HG03439 (cell line): Measurements from ENCODE around the gene PLEKHS1.

Source experiments
- ATAC-seq: cut with Tn5 transposase; IDR thresholded peaks from one replicate; pipeline ENCODE4 v1.9.1; 2021; ENCODE audit warnings: mild to moderate bottlenecking, moderate library complexity; ENCODE audit not compliant: unreplicated experiment

Gene PLEKHS1

DNA sequence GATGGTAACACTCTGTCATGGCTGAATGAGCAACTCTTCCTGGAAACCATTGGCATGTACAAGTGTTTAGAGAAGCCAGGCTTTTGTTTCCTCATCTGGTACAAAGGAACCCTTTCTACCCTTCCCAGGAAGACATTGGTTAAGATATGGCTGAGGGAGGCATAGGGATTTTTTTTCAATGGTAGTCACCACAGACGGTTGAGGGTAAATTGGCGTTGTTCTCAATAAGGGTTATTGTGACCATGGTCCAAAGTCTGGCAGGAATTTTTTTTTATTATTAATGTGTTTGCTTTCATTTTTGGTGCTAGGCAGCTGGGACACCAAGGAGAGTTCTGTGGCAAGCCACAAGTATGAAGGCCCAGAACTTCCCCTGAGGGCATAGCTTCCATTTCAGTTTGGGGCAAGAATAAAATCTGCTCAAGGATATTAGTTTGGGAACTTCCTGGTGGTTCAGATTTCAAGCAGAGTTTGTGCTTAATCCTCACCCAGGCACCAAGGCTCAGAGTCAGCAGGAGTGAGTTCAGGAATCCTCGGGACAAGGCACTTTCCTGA is at the start of gene PLEKHS1:
Gene PLEKHS1 (plus strand): TSS at position 502 of the 552 bp plus-strand sequence. CDS start 3,596 bp downstream, outside the sequence.
- ATAC-seq = no peak

- ATAC-seq = no peak
Measured at GRCh38 chr10:113704637-113705343, 46.7 kb upstream of the PLEKHS1 start.

DNA sequence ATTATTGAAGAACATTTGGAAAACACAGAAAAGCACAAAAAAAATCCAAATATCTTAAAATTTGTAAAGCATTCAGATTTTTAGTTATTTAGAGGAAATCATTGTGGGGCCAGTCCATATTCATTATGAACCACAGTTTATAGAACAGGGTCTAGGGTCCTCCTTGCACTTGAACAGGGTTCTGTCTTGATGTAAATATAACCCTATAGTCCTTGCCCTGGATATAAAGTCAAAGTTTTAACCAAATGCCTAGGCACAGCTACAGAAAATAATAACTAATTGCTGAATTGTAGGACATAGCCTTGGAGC is 46.2 kb upstream of the PLEKHS1 start:
- ATAC-seq = no peak

DNA sequence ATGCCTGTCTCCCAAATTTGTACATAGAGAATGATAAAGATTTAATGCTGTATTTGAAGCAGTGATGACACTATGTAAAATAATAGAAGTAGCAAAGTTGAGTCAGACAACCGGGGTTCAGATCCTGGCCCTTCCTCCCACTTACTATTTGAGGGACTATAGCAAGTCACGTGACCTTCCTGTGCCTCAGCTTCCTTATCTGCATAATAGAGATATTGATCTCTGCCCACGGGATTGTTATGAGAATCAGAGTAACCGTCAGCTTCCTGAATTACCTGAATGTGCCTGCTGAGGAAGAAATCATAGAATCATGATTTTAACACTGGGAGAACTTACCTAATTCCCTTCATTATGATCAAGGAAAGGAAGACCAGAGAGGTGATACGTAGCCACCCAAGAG is 44.9 kb upstream of the PLEKHS1 start:
- no peak for ATAC-seq

DNA sequence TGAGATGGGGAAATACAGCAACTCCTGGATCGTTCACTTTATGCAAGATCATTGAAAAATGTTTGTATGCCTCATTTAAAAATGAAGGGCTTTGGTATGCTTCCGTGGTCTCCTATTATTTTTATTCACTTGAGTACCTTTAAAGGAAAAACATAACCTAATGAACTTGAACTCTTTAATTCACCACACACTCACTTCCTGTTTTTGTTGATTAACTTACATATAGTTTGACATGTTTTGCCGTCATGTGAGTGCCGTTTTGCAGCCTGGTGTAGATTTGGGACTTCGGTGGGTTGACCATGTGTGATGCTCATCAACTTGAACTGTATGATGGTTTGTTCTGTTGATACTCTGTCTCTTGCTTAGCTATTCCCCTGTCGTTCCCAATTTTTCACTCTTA is 42.8 kb upstream of the PLEKHS1 start:
- no peak for ATAC-seq

DNA sequence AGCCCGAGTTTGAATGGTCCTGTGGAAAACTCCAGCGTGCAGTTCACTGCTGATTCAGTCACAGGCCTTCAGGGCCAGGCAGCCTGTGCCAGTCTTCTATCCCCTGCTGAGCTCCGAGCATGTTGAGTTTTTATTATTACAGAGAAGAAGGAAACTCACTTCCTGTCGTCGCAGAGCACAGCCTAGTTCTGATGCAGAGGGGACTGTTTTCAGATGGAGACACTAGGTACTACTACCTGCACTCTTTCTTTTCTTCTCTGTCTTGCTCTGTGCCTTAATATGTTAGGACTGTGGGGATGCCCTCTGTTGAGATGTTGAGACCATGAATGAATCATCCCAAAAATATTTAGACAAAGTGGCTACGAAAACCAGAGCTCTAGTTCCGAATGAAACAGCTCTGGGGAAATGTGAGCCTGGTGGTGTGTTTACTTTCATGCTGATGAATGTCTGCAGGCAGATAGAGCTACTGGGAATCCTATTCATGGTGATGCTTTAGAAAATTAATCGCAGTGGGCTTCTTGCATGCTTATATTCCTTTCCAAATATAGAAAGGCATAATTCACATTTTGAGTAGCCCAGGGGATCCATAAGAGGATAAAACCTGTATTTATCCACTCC is 42.2 kb upstream of the PLEKHS1 start:
- no peak for ATAC-seq

DNA sequence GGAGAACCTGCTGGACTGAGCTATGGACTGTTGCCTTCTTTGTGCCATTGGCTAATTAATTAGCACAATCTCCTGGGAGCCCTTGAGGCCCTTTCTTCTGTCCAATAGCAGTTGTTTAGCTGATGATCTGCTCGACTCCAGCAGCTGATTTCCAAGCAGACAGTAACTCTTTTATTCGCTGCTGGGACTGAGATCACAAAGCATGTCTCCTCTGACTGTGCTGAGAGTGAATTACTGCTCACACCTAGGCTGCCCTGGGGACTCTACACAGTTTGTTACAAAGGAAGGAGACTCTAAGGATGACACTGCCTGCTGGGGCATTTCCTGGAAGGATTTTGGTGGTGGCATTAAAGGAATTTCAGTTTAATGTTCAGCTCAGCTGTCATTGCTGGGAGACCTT is 40.3 kb upstream of the PLEKHS1 start:
- no peak for ATAC-seq

DNA sequence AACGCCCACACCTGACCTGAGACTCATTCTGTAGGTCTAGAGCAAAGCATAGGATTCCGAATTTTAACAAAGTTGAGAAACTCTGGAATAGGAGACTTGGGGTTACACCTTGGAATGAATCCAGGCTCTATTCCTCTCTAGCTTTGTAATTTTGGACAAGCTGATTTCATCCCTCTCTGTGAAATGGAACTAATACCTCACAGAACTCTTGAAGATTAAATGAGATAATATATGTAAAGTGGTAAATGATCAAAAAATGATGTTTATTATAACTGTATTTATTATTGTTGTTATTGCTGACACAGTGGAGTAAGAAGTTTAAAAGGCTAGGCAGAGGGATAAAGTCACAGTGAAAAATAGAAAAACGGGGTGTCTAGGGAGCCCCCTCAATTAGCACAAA is 39.5 kb upstream of the PLEKHS1 start:
- ATAC-seq = no peak

GRCh38 chr10:113712755-113713639 is 38.5 kb upstream of the PLEKHS1 start:
- ATAC-seq = no peak

GRCh38 chr10:113713640-113713982 is 37.9 kb upstream of the PLEKHS1 start:
- no peak for ATAC-seq

GRCh38 chr10:113716109-113716910 is 35.2 kb upstream of the PLEKHS1 start:
- ATAC-seq = no peak

DNA sequence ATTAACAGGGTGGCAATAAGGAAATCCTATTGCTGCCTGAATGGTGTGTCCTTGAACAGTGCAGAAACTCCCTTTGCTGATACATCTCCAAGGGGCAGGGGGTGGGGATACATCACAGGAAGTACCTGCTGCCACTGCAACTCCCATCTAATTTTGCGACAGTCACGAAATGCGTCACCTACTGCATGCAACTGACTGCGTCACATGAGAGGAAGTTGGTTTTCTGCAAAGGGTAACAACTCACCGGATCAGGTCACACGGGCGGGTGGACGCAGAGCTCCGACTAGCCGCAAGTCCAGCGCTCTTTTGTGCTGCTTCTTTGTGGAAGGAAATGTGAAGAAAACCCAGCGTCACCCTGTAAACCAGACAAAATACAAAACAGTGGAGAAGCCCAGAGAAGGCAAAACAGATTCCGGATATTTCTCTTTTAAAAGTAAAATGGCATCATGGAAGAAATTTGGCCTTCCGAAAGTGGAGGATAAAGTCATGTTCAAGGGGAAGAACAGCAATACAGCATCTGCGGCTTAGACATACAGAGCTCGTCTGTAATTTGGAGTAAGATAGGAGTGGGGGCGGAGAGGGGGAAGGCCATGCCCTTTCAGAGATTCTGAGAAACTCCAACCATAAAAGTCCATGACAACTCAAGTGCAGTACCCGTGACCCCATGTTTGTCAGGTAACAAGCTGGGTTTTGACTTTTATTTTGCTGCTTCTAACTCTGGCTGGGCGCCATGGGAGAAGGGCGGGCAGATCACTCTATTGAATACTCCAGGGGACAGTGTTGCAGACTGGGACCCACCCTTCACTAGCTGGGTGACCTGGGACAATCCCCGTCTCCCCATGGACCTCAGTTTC is 32.3 kb upstream of the PLEKHS1 start:
- no peak for ATAC-seq

- no peak for ATAC-seq
Measured at GRCh38 chr10:113720386-113720785, 31.1 kb upstream of the PLEKHS1 start.

DNA sequence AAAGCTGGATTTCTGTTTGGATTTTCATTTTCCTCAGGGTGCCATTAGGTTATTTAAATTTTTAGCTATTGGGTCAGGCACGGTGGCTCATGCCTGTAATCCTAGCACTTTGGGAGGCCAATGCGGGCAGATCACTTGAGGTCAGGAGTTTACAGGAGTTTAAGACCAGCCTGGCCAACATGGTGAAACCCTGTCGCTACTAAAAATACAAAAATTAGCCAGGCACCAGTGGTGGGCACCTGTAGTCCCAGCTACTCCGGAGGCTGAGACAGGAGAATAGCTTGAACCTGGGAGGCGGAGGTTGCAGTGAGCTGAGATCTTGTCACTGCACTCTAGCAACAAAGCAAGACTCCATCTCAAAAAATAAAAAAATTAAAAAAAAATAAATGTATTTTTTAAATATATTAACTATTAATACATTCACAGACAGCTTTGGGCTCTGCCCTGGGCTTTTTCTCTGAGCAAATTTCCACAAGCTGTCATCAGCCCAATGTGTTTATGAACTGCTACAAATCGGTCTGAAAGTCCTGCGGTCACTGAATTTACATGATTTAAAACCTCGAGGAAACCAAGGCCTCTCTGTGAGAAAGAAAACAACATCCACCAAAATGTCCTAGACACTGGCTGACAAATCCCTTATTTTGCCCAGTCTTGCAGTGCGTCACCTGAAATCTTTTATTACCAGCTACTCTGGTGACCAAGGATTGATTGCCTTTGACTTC is 19.2 kb upstream of the PLEKHS1 start:
- no peak for ATAC-seq

DNA sequence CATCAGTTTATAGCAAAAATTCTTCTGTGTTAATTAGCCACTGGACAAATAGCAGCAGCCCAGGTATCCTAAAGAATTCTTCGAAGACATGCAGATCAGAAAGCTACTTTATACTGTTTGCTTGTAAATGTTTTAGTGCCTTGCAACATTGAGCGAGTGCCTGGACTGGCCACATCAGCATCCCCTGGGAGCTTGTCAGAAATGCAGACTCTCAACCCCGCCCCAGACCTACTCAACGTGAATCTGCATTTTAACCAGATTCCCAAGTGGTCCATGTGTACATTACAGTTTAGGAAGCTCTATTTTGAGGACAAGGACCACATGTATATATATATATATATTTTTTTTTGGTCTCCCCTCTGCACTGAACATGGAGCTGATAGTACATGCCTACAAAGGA is 18.5 kb upstream of the PLEKHS1 start:
- ATAC-seq = no peak

- no peak for ATAC-seq
Measured at GRCh38 chr10:113733635-113734034, 17.8 kb upstream of the PLEKHS1 start.

DNA sequence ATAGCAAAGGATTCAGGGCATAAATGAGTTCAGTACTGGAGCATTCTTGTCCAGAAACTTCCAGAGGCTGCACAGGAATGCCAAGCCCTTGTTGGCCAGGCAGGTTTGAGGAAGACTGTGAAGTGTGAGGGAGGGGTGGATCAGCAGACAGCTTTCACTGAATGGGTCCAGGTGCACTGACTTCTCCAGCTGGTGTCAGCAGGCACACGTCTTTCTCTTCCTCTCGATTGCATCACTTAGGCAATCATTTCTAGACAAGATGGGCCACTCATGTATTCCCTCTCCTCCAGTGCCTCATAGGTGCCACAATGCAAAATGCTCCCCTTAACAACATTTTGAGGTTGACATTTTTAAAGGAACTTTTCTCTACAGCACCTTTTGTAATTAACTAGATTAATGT is 15.6 kb upstream of the PLEKHS1 start:
- no peak for ATAC-seq

GRCh38 chr10:113736576-113736975 is 14.9 kb upstream of the PLEKHS1 start:
- ATAC-seq = no peak

DNA sequence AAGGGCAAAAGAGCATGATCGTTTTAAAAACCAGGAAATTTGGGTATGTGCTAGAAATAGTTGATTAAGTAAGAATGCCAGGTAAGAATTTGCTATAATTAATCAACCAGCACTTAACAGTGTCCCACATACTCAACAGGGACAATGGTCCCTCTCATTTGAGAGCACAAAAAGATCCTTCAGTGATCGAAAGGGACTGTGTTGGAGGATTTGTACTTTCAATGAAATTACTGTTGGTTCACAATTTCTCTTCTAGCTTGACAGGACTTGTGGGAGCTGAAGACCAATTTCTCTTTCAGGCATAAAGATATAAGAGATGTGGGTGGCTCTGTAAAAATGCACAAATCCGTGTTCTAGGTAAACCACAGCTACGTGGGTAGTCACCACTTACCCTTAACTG is 12.5 kb upstream of the PLEKHS1 start:
- ATAC-seq = no peak
